Measurements from ENCODE around the gene DPYSL5. TPM values are rescaled to one million over a fixed set of nuclear protein-coding genes. Genes with fewer than 3 reads are reported as not detected.

Gene DPYSL5
- total RNA-seq, 2 experiments from 2014 or later = not detected

DNA sequence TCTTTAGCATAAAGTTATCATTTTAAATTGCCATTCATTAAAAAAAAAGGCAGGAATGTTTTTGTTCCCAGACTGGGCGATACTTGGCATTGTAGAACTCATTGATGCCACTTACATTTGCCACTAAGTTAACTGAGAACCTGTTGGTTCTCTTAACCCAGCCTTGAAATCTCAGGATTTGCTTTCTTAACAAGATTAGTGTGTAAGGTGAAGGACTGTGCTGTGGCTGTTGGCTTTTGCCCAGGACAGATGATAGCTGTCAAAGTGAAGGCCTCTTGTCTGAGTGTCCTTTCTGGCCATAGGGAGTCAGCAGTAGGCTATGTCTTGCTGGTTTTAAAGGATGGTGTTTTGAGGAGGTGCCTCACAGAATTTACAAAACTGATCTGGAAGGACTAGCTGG lies 2.6 kb downstream of the DPYSL5 start:
- H3K4me1 Mint-ChIP-seq (ENCODE audit: low read depth) = peaks cover 23% of the 10 kb centered on the region
- H3K4me3 Mint-ChIP-seq = peak overlapping the region; percentile 20
- TF ChIP-seq, protein P1, sequence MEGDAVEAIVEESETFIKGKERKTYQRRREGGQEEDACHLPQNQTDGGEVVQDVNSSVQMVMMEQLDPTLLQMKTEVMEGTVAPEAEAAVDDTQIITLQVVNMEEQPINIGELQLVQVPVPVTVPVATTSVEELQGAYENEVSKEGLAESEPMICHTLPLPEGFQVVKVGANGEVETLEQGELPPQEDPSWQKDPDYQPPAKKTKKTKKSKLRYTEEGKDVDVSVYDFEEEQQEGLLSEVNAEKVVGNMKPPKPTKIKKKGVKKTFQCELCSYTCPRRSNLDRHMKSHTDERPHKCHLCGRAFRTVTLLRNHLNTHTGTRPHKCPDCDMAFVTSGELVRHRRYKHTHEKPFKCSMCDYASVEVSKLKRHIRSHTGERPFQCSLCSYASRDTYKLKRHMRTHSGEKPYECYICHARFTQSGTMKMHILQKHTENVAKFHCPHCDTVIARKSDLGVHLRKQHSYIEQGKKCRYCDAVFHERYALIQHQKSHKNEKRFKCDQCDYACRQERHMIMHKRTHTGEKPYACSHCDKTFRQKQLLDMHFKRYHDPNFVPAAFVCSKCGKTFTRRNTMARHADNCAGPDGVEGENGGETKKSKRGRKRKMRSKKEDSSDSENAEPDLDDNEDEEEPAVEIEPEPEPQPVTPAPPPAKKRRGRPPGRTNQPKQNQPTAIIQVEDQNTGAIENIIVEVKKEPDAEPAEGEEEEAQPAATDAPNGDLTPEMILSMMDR (IDR thresholded peaks at IDR 0.05) = no peak
- H3K4me1 ChIP-seq (ENCODE audit: insufficient read depth, low read length) = peaks cover 36% of the 10 kb centered on the region
- H3K9me3 Mint-ChIP-seq = no peaks in the 10 kb centered on the region
- ChIA-PET POLR2A (no interaction called here), CTCF (no interaction called here)
- H3K27me3 ChIP-seq (ENCODE audit: control insufficient read depth in 1 of 2, insufficient read depth in 2 of 2, low read length in 2 of 2) = peaks cover 32 to 72% of the 10 kb centered on the region in 2 experiments
- intact Hi-C loops (cut with DNase I, micrococcal nuclease) = no loop called here
- no peaks in the 10 kb centered on the region for H3K36me3 Mint-ChIP-seq (ENCODE audit: low read depth)
- peaks cover 0 to 13% of the 10 kb centered on the region in 2 experiments for H3K9me3 ChIP-seq (ENCODE audit: control insufficient read depth in 1 of 2, insufficient read depth in 1 of 2, low read length in 2 of 2)
- no peak overlapping the region for H3K4me3 ChIP-seq (ENCODE audit: low read length)
- no peak overlapping the region for H3K27ac Mint-ChIP-seq
- no peak overlapping the region for H3K27ac ChIP-seq (ENCODE audit: low read depth in 1 of 2, low read length in 2 of 2)
- H3K36me3 ChIP-seq (ENCODE audit: insufficient read depth, low read length) = no peaks in the 10 kb centered on the region
- peaks cover 64% of the 10 kb centered on the region for H3K27me3 Mint-ChIP-seq
- ATAC-seq (ENCODE audit: poor library complexity) (no peak), DNase-seq (no peak)

DNA sequence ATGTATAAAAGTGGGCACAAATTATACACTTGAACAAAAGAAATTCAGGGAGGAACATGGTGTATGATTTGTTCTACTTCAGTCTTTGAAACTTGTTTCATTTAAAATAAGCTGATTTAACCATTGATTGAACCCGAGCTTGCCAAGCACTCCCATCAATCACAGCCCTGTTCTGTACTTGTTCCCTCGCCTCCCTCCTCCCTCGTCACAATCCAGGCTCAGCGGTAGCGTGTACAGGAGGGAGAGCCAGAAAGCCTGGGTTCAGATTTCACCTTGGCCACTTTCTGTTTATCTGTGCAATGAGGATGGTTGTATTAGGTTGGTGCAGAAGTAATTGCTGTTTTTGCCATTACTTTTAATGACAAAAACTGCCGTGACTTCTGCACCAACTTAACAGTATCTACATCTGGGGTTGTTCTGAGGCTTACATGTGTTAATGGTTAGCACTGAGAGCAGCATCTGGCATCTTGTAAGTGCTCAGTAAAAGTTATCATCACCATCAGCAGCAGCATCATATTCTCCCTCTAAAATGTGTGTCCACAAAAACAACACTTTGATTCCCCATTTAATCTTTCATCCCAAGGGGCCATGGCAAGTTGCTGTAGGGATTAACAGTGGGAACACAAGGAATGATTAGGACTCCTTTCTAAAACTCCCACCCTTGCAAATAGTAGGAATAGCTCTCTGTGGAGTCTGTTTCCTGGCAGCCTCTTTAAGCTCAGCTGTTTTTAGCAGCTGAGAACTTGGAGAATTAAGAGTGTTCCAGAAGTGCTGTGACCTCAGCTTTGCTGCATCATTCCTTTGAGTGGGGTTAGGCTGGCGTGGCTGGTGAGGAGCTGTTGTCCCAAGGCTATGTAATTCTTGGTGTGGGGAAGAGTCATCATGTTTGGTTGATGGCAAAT lies 4.7 kb downstream of the DPYSL5 start:
- no peak for ATAC-seq (ENCODE audit: poor library complexity)
- TF ChIP-seq, protein P1 (IDR thresholded peaks at IDR 0.05) = no peak
- H3K27me3 Mint-ChIP-seq = peaks cover 58% of the 10 kb centered on the region
- Histone ChIP-seq H3K9me3 (ENCODE audit: control insufficient read depth in 1 of 2, insufficient read depth in 1 of 2, low read length in 2 of 2) (peaks cover 0 to 9% of the 10 kb centered on the region in 2 experiments), H3K4me1 (ENCODE audit: insufficient read depth, low read length) (peaks cover 22% of the 10 kb centered on the region), H3K36me3 (ENCODE audit: insufficient read depth, low read length) (no peaks in the 10 kb centered on the region), H3K4me3 (ENCODE audit: low read length) (no peak overlapping the region), H3K27me3 (ENCODE audit: control insufficient read depth in 1 of 2, insufficient read depth in 2 of 2, low read length in 2 of 2) (peaks cover 19 to 50% of the 10 kb centered on the region in 2 experiments), H3K27ac (ENCODE audit: low read depth in 1 of 2, low read length in 2 of 2) (no peak overlapping the region)
- H3K4me3 Mint-ChIP-seq = no peak overlapping the region
- intact Hi-C loops (cut with DNase I, micrococcal nuclease) = no loop called here
- no peaks in the 10 kb centered on the region for H3K9me3 Mint-ChIP-seq
- H3K27ac Mint-ChIP-seq = no peak overlapping the region
- no peak for DNase-seq
- peaks cover 9% of the 10 kb centered on the region for H3K4me1 Mint-ChIP-seq (ENCODE audit: low read depth)
- H3K36me3 Mint-ChIP-seq (ENCODE audit: low read depth) = no peaks in the 10 kb centered on the region
- CTCF ChIA-PET = interaction anchor here (1.5 kb wide), 1 partner anchor 70 kb away, joined by 3 read pairs; no protein-coding TSS in a partner anchor
- POLR2A ChIA-PET = interaction anchor here (0.7 kb wide), 1 partner anchor 65 kb away, joined by 3 read pairs; no protein-coding TSS in a partner anchor

DNA sequence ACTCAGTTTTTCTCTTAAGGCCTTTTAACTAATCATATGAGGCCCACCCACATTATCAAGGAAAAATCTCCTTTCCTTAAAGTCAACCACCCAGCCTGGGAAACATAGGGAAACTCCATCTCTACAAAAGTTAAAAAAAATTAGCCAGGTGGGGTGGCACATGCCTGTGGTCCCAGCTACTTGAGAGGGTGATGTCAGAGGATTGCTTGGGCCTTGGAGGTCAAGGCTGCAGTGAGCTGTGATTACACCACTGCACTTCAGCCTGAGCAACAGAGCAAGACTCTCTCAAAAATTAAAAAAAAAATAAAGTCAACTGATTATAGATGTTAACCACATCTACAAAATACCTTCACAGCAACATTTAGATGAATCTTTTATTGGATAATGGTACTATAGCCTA lies 5.8 kb downstream of the DPYSL5 start:
- CTCF ChIA-PET = no interaction called here
- H3K9me3 ChIP-seq (ENCODE audit: control insufficient read depth in 1 of 2, insufficient read depth in 1 of 2, low read length in 2 of 2) = peaks cover 0 to 4% of the 10 kb centered on the region in 2 experiments
- no peak overlapping the region for H3K27ac ChIP-seq (ENCODE audit: low read depth in 1 of 2, low read length in 2 of 2)
- Mint-ChIP-seq H3K4me1 (ENCODE audit: low read depth) (peaks cover 9% of the 10 kb centered on the region), H3K36me3 (ENCODE audit: low read depth) (no peaks in the 10 kb centered on the region), H3K9me3 (no peaks in the 10 kb centered on the region), H3K27me3 (peaks cover 59% of the 10 kb centered on the region), H3K27ac (no peak overlapping the region), H3K4me3 (no peak overlapping the region)
- POLR2A ChIA-PET = no interaction called here
- TF ChIP-seq, protein P1 (IDR thresholded peaks at IDR 0.05) = no peak
- peaks cover 17 to 40% of the 10 kb centered on the region in 2 experiments for H3K27me3 ChIP-seq (ENCODE audit: control insufficient read depth in 1 of 2, insufficient read depth in 2 of 2, low read length in 2 of 2)
- peaks cover 14% of the 10 kb centered on the region for H3K4me1 ChIP-seq (ENCODE audit: insufficient read depth, low read length)
- DNase-seq (no peak), ATAC-seq (ENCODE audit: poor library complexity) (no peak)
- intact Hi-C loops (cut with DNase I, micrococcal nuclease) = no loop called here
- H3K36me3 ChIP-seq (ENCODE audit: insufficient read depth, low read length) = no peaks in the 10 kb centered on the region
- H3K4me3 ChIP-seq (ENCODE audit: low read length) = no peak overlapping the region
